ENCODE results near the gene GP1BA.
A peak's percentile ranks its signal among the peaks of the same experiment; 100 is the strongest.

GP1BA gene

GRCh38 chr17:4938688-4939545 is 6.8 kb downstream of the GP1BA start:
- no peak for DNase-seq (ENCODE audit: low read depth)

GRCh38 chr17:4939546-4939795 is 7.4 kb downstream of the GP1BA start:
- no peak for DNase-seq (ENCODE audit: low read depth)

DNA sequence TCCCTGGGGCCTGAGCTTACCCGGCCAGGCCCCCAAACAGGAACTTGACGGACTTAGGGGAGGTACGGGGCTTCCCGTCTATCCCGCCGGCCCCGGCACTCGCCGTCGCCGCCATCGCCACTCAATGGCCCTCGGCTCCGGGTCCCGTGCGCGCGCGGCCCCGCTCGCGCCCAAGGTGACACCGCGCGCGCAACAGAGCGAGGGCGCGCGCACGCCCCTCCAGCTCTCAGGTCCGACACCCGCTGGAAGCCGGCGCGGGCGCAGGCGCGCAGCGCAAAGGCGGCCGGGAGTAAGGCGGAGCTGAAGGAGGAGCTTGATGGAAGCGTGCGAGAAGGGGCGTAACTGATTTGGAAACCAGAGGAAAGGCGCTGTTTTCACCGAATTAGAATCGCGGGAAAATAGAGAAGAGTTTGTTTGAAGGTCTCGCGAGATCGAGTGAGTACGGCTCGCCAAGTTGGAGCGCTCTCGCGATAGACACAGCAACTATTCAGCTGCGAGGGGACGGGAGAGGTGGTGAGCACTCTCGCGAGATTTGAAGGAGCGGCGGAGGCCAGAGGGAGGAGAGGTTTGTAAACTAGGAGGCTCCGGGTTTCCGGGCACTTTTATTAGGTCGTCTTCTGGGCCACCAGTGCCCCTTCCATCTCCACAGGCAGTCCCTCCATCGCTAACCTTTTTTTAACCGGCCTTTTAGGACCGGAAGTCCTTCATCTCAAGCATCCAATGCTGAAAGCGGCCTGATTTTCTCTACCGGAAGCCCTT is 7.9 kb downstream of the GP1BA start, which contains the start of the genes RNF167 and SLC25A11:
Gene RNF167, plus strand, starts transcription at position 473 of the 759 bp plus-strand sequence. CDS start 642 bp downstream, outside the sequence.
Gene SLC25A11, minus strand, starts transcription at position 251 of the 759 bp plus-strand sequence. Its CDS starts 136 bp downstream, at position 115.
- peak; percentile 90 for DNase-seq (ENCODE audit: low read depth)

DNA sequence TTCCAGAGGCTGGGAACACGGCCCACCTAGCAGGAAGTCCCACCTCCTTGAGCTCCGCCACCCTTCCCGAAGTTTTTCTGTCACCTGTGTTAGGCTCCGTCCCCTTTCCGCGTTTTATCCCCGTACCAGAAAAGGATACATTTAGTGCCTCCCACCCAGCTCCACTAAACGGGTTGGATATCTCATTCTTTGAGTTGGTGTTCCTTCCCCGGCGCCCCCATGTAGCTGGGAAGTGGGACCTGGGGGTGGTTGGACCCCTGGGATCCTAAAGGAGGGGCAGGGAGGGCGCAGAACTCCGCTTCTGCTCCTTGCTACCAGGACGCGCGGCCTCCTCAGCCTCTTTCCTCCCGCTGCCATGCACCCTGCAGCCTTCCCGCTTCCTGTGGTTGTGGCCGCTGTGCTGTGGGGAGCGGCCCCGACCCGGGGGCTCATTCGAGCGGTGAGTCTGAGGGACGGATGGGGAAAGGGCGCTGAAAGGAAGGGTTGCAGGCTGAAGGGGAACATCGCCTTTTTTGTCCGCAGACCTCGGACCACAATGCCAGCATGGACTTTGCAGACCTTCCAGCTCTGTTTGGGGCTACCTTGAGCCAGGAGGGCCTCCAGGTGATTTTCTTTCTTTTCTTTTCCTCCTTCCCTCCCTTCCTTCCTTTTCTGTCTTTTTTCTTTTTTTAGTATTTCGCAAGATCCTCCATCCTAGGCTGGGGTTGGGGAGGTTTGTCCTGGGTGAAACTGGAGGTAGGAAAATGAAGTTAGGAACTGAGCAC is 8.7 kb downstream of the GP1BA start:
- peak; percentile 33 for DNase-seq (ENCODE audit: low read depth)

DNA sequence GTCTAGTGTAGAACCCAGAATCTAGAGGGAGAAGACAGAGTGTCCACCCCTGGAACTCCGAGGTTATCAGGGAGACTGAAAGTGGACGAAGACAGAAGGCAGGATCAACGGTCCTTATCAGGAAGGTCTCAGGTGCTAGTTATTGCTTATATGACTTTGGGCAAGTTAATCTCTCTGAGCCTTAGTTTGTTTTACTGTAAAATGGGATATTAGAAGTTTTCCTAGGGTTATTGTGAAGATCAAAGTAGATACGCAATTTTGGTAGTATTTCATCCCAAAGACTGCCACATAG is 9.2 kb downstream of the GP1BA start:
- DNase-seq (ENCODE audit: low read depth), result no peak

DNA sequence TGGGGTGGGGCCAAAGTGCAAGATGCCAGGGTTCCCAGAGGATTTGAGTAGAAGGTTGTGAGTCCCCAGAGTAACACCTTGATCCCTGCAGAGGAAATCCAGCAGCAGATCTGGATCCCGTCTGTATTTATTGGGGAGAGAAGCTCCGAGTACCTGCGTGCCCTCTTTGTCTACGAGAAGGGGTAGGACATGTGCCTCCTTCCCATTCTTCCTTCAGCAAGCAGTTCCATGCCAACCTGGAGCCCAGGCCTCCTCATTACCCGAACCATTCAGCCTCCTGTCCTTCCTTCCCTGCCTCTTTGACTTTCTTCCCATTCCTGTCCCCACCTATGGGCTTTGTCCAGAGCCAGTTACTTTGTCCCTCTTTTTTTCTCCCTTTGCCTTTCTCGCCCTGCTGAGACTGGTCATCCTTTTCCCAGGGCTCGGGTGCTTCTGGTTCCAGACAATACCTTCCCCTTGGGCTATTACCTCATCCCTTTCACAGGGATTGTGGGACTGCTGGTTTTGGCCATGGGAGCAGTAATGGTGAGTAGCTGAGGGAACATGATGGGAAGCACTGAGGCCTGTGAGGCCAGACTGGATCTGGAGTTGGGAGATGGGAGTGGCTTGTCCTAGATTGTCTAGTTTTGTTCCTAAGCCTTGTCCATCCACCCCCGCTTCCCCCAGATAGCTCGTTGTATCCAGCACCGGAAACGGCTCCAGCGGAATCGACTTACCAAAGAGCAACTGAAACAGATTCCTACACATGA is 10.9 kb downstream of the GP1BA start:
- DNase-seq (ENCODE audit: low read depth), result no peak

DNA sequence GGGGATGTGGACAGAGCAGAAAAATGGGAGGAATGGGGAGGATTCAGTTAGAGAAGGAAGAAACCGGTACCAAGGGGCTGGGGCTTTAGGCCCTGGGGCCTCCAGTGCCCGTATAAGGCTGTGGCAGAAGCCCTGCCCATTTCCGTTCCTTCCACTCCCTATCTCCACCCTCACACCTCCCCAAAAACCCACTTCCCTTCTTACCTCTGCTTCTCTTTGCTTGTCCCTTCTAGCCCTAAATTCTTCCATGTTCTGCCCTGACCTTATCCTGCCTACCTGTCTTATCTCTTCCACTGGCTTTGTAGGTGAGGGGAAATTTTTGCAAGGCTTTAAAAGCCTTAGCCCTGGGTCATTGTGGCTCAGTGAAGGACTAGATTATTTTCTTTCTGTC is 12.1 kb downstream of the GP1BA start:
- no peak for DNase-seq (ENCODE audit: low read depth)

GRCh38 chr17:4944554-4945175 is 12.6 kb downstream of the GP1BA start:
- DNase-seq (ENCODE audit: low read depth), result no peak

DNA sequence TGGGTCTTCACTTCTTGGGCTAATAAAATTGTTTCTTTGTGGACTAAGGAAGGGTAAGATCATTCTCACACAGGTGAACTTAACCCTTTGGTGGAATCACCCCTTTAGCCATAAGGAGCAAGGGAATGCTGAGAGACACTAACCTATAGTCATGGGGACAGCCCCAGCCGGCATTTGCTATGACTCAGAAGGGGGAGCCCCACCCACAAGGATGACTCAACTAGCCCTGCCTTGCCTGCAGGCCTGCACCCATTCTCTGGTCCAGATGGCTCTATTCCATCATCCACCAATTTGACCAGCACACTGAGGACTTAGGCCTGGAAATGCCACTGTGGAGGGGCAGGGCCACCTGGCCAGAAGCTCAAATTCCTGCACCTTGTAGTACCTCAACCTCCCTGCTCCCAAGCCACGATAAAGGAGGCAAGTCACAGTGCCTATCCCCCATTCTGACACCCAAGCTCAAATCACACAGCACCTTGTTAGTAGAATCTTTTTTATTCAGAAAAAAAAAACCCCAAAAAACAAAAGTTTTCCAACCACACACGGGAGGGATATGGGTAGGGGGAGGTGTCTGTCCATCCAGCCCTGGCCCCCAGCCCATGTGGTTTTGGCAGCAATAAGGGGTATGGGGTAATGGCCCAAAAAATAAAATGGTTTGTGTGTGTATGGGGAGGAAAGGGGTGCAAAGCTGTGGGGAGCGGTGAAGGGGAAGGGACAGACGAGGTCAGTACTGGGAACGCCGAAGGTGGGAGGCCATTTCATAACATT is 13.3 kb downstream of the GP1BA start:
- DNase-seq (ENCODE audit: low read depth), result peak; percentile 80

DNA sequence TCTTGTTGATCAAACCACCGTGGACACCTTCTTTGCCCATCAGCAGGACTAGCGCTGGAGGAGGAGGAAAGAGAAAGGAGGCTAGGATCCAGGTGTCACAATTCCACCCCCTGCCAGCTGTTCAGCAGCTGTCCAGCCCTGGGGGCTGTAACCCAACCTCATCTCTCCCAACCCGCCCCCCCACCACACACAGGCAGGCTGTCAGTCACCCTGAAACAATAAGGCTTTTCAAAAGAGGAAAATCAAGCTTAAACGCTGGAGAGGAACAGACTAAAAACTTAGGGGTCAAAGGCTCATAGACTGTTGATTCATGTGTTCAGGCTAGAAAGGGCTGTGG is 13.8 kb downstream of the GP1BA start:
- no peak for DNase-seq (ENCODE audit: low read depth)

GRCh38 chr17:4946312-4946976 is 14.4 kb downstream of the GP1BA start:
- no peak for DNase-seq (ENCODE audit: low read depth)

DNA sequence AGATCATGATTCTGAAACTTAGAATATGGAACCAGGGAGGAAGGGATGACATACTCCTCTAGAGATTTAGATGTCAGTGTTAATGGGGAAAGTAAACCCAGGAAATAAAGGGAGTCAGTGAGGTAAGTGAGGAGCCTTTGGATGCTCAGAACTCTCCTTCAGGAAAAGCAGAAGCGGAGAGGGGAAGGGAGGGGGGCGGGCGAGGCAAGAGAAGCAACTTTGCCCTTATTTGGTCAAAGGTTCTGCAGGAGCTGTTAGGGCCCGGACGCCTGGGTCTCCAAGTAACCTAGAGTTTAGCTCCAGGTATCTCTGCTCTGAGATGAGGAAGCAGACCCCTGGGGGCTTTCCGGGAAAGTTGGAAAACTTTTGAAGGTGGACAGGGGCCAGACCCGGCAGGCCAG is 14.9 kb downstream of the GP1BA start:
- no peak for DNase-seq (ENCODE audit: low read depth)

GRCh38 chr17:4947411-4948165 is 15.5 kb downstream of the GP1BA start:
- DNase-seq (ENCODE audit: low read depth), result peak; percentile 49

DNA sequence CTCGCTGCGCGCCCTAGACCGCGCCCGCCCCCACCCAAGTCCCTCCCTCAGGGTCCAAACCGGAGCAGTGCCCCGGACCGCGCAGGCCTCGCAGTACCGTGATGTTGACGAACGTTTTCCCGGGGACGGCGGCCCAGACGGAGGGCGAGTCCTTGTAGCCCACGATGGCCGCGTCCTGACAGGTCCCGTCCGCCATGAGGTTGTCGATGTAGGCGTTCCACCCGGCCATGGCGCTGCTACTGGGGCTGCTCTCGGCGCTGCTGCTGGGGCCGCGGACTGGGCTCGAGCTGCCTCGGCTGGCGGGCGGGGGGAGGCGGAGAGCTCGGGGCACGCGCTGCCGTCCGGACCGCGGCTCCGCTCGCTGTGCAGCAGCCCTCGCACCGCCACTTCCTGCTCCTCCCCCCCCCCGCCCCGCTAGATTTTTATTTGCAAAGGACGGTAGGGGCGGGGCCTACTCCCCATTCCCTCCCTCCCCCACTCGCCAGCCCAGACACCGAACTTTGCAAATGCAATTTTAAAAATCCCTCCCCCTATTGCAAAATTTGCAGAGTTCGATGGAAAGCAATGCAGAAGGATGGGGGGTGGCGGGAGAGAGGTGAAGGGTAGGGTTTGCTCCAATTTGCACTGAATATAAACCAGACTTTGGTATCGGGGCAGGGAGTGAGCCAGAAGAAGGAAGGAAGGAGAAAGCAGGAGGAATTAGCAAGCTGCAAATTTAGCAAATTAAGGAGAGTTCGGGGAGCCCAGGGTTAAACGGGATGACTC is 16.3 kb downstream of the GP1BA start, which contains the start of gene PFN1:
Gene PFN1, minus strand, starts transcription at position 365 of the 765 bp plus-strand sequence. Its CDS starts 136 bp downstream, at position 229.
- DNase-seq (ENCODE audit: low read depth), result peak; percentile 85

DNA sequence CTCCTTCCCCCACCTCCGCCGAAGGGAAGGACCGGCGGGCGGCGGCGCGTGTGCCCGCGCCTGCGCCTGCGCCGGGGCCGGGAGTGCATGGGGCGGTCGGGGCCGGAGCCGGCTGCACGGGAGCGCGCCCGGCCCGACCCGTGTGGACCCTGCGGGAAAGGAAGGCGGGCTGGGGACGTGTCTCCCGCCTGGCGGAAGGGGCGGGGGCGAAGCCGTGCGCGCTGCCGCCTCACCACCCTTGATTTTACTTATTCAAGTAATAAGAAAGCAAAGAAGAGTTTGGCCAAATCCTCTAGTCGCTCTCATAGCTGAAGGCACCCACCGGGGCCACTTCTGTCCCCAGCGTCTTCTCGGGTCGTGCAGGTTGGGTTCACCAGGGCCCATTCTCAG is 16.8 kb downstream of the GP1BA start:
- peak; percentile 67 for DNase-seq (ENCODE audit: low read depth)

DNA sequence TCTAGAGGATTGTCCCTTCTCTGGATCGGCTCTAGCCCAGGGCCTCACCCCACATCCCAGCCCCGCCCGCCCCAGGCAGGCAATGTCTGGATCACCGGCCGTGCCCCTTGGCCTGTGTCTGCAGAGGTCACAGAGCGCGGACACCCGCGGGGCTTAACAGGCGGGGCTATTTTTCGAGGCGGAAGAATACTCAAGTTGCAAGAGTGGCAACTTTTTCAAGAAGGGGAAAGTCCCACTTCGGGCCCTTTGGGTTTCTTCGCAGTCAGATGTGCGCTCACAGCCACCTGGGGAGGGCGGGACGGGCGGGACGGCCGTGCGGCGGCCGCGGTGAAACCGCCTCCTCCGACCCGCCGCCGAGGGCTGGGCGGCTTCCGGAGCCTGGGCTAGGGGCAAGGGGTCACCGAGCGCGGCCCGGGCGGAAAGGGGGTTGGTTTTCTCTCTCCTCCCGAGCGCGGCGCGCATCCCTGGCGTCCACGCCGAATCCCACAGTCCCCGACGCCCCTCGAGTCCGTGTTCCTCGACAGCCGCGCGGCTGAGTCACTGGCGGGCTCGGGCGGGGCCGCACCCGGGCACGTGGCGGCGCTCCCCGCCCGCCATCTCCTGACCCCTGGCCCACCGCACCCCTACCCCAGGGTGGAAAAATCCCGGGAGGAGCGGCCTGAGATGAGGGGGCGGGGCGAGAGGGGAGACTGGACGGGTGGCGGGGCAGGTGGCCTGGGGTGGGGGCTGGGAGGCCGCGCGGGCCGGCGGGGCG is 17.4 kb downstream of the GP1BA start:
- peak; percentile 63 for DNase-seq (ENCODE audit: low read depth)

- DNase-seq (ENCODE audit: low read depth), result peak; percentile 23
Observed at GRCh38 chr17:4950075-4950745, 18.1 kb downstream of the GP1BA start.
